ENCODE measurements around the gene CHMP1A. TPM values are rescaled to one million over a fixed set of nuclear protein-coding genes. Genes with fewer than 3 reads are reported as not detected.
"Not testable (repeated sequence)": the region's sequence is repeated elsewhere in the genome, so short reads cannot be mapped to it uniquely, and the experiment has no call there.

CHMP1A gene
- total RNA-seq, 3 donors from 2014 or later, result 104 to 163 (median 108) TPM

- Histone ChIP-seq H3K4me1 (ENCODE audit: low read depth) (peaks cover 6% of the 10 kb centered on the region), H3K9me3 (no peaks in the 10 kb centered on the region), H3K4me3 (no peak overlapping the region), H3K36me3 (ENCODE audit: low read depth) (no peaks in the 10 kb centered on the region)
- no peak for TF ChIP-seq CTCF (IDR thresholded peaks at IDR 0.05)
- ATAC-seq, result no peak
- intact Hi-C loops (cut with DNase I, micrococcal nuclease), result no loop called here
- DNase-seq, result no peak
These were observed 18.1 kb downstream of the CHMP1A start for GRCh38 chr16:89639385-89639784.

GRCh38 chr16:89638455-89638854 lies 19.1 kb downstream of the CHMP1A start:
- no peaks in the 10 kb centered on the region for H3K36me3 ChIP-seq (ENCODE audit: low read depth)
- H3K4me3 ChIP-seq, result no peak overlapping the region
- no peak for TF ChIP-seq CTCF (IDR thresholded peaks at IDR 0.05)
- ATAC-seq, result no peak
- no peaks in the 10 kb centered on the region for H3K9me3 ChIP-seq
- no peak for DNase-seq
- intact Hi-C loops (cut with DNase I, micrococcal nuclease), result no loop called here
- H3K4me1 ChIP-seq (ENCODE audit: low read depth), result peaks cover 6% of the 10 kb centered on the region

- ATAC-seq (no peak), DNase-seq (no peak)
- H3K4me3 ChIP-seq, result no peak overlapping the region
- TF ChIP-seq CTCF (IDR thresholded peaks at IDR 0.05), result no peak
- no peaks in the 10 kb centered on the region for H3K36me3 ChIP-seq (ENCODE audit: low read depth)
- intact Hi-C loops (cut with DNase I, micrococcal nuclease), result no loop called here
- peaks cover 6% of the 10 kb centered on the region for H3K4me1 ChIP-seq (ENCODE audit: low read depth)
- H3K9me3 ChIP-seq, result no peaks in the 10 kb centered on the region
These were observed 20.1 kb downstream of the CHMP1A start for GRCh38 chr16:89637379-89637778.

GRCh38 chr16:89636663-89637062 lies 20.8 kb downstream of the CHMP1A start:
- H3K9me3 ChIP-seq, result no peaks in the 10 kb centered on the region
- H3K4me1 ChIP-seq (ENCODE audit: low read depth), result peaks cover 6% of the 10 kb centered on the region
- TF ChIP-seq CTCF (IDR thresholded peaks at IDR 0.05), result no peak
- no peaks in the 10 kb centered on the region for H3K36me3 ChIP-seq (ENCODE audit: low read depth)
- intact Hi-C loops (cut with DNase I, micrococcal nuclease), result no loop called here
- H3K4me3 ChIP-seq, result no peak overlapping the region
- ATAC-seq (no peak), DNase-seq (no peak)

- intact Hi-C loops (cut with DNase I, micrococcal nuclease); H3K4me3 ChIP-seq; H3K9me3 ChIP-seq; DNase-seq; H3K36me3 ChIP-seq (ENCODE audit: low read depth); ATAC-seq; H3K4me1 ChIP-seq (ENCODE audit: low read depth): not testable (repeated sequence)
These were observed 22.8 kb downstream of the CHMP1A start for GRCh38 chr16:89634463-89635385.

- DNase-seq, result peak in 2 of 3 donors; percentile 44 to 50
- Histone ChIP-seq H3K36me3 (ENCODE audit: low read depth) (no peaks in the 10 kb centered on the region), H3K9me3 (no peaks in the 10 kb centered on the region), H3K4me3 (no peak overlapping the region), H3K4me1 (ENCODE audit: low read depth) (no peaks in the 10 kb centered on the region)
- intact Hi-C loops (cut with DNase I, micrococcal nuclease), result no loop called here
- TF ChIP-seq CTCF (IDR thresholded peaks at IDR 0.05), result no peak
- peak; percentile 56 for ATAC-seq
These were observed 24.4 kb downstream of the CHMP1A start for GRCh38 chr16:89633064-89633631.
